CD4-positive, CD25-positive, alpha-beta regulatory T cell (primary cell): ENCODE data around the gene HFE. TPM values are rescaled to one million over a fixed set of nuclear protein-coding genes. Genes with fewer than 3 reads are reported as not detected.

Source experiments
- ATAC-seq, 2 donors: fragments of 150-1000 bp; cut with Tn5 transposase; one replicate each; pipeline ENCODE4 v1.10.0; 2021; ENCODE audit warnings: low read depth in 2 of 2, moderate number of reproducible peaks in 2 of 2, moderate library complexity in 1 of 2
- DNase-seq, 3 donors: peaks; one replicate each; pipeline versions ENCODE4 v3.0.0 to v3.0.0-alpha.2; 2012 to 2022; ENCODE audit warnings: mixed read lengths in 1 of 3
- H3K27ac ChIP-seq: one replicate; pipeline ENCODE4 v1.7.0; 2013; ENCODE audit warnings: mild to moderate bottlenecking, low read length; ENCODE audit not compliant: insufficient read depth, poor library complexity, severe bottlenecking
- H3K27me3 ChIP-seq: one replicate; pipeline ENCODE4 v1.7.0; 2013; ENCODE audit warnings: low read length; ENCODE audit not compliant: control insufficient read depth, insufficient read depth
- H3K36me3 ChIP-seq: one replicate; pipeline ENCODE4 v1.7.0; 2013; ENCODE audit warnings: mild to moderate bottlenecking, low read length, moderate library complexity; ENCODE audit not compliant: control insufficient read depth, insufficient read depth
- H3K4me1 ChIP-seq: 2 replicates; pipeline ENCODE4 v1.7.0; 2013; ENCODE audit warnings: mild to moderate bottlenecking, low read length; ENCODE audit not compliant: insufficient read depth, control insufficient read depth, poor library complexity, severe bottlenecking
- H3K4me3 ChIP-seq: one replicate; pipeline ENCODE4 v1.7.0; 2013; ENCODE audit warnings: low read depth, mild to moderate bottlenecking, low read length, moderate library complexity
- H3K9me3 ChIP-seq, 2 experiments: 1 replicate in 1 of 2; 2 replicates in 1 of 2; pipeline ENCODE4 v1.7.0; 2013; ENCODE audit warnings: low read length in 2 of 2, mild to moderate bottlenecking in 1 of 2, moderate library complexity in 1 of 2; ENCODE audit not compliant: control insufficient read depth in 2 of 2
- H3K27ac Mint-ChIP-seq, 3 donors: one replicate each; pipeline ENCODE4 v1.8.0; 2020 to 2022; ENCODE audit warnings: mild to moderate bottlenecking in 3 of 3, mixed read lengths in 3 of 3, moderate library complexity in 2 of 3
- H3K27me3 Mint-ChIP-seq: one replicate; pipeline ENCODE4 v1.8.0; 2022; ENCODE audit warnings: mild to moderate bottlenecking, mixed read lengths
- H3K36me3 Mint-ChIP-seq: one replicate; pipeline ENCODE4 v1.8.0; 2020; ENCODE audit warnings: mixed read lengths
- H3K4me1 Mint-ChIP-seq, 4 donors: one replicate each; pipeline ENCODE4 v1.8.0; 2020 to 2022; ENCODE audit warnings: mixed read lengths in 4 of 4, mild to moderate bottlenecking in 1 of 4
- H3K4me3 Mint-ChIP-seq, 4 donors: one replicate each; pipeline ENCODE4 v1.8.0; 2020 to 2022; ENCODE audit warnings: mild to moderate bottlenecking in 4 of 4, mixed read lengths in 4 of 4, moderate library complexity in 3 of 4
- H3K9me3 Mint-ChIP-seq, 7 donors: one replicate each; pipeline ENCODE4 v1.8.0; 2020 to 2022; ENCODE audit warnings: mixed read lengths in 7 of 7, mild to moderate bottlenecking in 3 of 7, moderate library complexity in 2 of 7
- polyA plus RNA-seq, 4 donors: library from polyadenylated mRNA; unstranded; fragments of 300-500 nt; fragmentation: Illumina TruSeq; gene quantifications; one replicate each; pipeline ENCODE4 v1.2.3, GENCODE V29; 2021
- total RNA-seq: library from RNA; stranded (reverse); gene quantifications from one replicate; pipeline ENCODE4 v1.2.3, GENCODE V29; 2022

Gene HFE
- total and polyA plus RNA-seq, 5 donors from 2014 or later = 1.2 to 2.6 (median 2.5) TPM

- Histone ChIP-seq H3K9me3 (no peaks in the 10 kb centered on the region), H3K27me3 (no peaks in the 10 kb centered on the region), H3K4me1 (peaks cover 28% of the 10 kb centered on the region), H3K27ac (no peak overlapping the region), H3K4me3 (no peak overlapping the region), H3K36me3 (no peaks in the 10 kb centered on the region)
- ATAC-seq (no peak), DNase-seq (no peak)
- H3K36me3 Mint-ChIP-seq = peaks cover 4% of the 10 kb centered on the region
- peak overlapping the region in 2 of 4 donors; percentile 2 to 87 for H3K4me3 Mint-ChIP-seq
- H3K27ac Mint-ChIP-seq = peak overlapping the region in 1 of 3 donors; percentile 39
- H3K9me3 Mint-ChIP-seq = no peaks in the 10 kb centered on the region
- H3K4me1 Mint-ChIP-seq = peaks cover 11 to 44% (median 38%) of the 10 kb centered on the region in 4 donors
- no peaks in the 10 kb centered on the region for H3K27me3 Mint-ChIP-seq
Observed at GRCh38 chr6:26089272-26089671, 2.0 kb downstream of the HFE start.

- Mint-ChIP-seq H3K9me3 (no peaks in the 10 kb centered on the region), H3K4me3 (no peak overlapping the region), H3K27ac (peak overlapping the region in 1 of 3 donors; percentile 39), H3K4me1 (peaks cover 0 to 31% (median 25%) of the 10 kb centered on the region in 4 donors), H3K27me3 (peaks cover 4% of the 10 kb centered on the region), H3K36me3 (peaks cover 4% of the 10 kb centered on the region)
- H3K27me3 ChIP-seq = no peaks in the 10 kb centered on the region
- H3K36me3 ChIP-seq = no peaks in the 10 kb centered on the region
- no peak for ATAC-seq
- H3K9me3 ChIP-seq = no peaks in the 10 kb centered on the region
- no peak for DNase-seq
- peaks cover 12% of the 10 kb centered on the region for H3K4me1 ChIP-seq
- no peak overlapping the region for H3K27ac ChIP-seq
- H3K4me3 ChIP-seq = no peak overlapping the region
Observed at GRCh38 chr6:26092443-26092842, 5.2 kb downstream of the HFE start.

DNA sequence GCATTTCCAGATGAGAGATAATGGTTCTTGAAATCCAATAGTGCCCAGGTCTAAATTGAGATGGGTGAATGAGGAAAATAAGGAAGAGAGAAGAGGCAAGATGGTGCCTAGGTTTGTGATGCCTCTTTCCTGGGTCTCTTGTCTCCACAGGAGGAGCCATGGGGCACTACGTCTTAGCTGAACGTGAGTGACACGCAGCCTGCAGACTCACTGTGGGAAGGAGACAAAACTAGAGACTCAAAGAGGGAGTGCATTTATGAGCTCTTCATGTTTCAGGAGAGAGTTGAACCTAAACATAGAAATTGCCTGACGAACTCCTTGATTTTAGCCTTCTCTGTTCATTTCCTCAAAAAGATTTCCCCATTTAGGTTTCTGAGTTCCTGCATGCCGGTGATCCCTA is 6.8 kb downstream of the HFE start:
- Histone ChIP-seq H3K36me3 (no peaks in the 10 kb centered on the region), H3K4me3 (no peak overlapping the region), H3K9me3 (no peaks in the 10 kb centered on the region), H3K27ac (no peak overlapping the region), H3K27me3 (no peaks in the 10 kb centered on the region), H3K4me1 (no peaks in the 10 kb centered on the region)
- Mint-ChIP-seq H3K9me3 (no peaks in the 10 kb centered on the region), H3K27ac (no peak overlapping the region), H3K27me3 (peaks cover 6% of the 10 kb centered on the region), H3K36me3 (peaks cover 4% of the 10 kb centered on the region), H3K4me1 (peaks cover 0 to 19% (median 13%) of the 10 kb centered on the region in 4 donors), H3K4me3 (no peak overlapping the region)
- DNase-seq (no peak), ATAC-seq (no peak)

- H3K36me3 ChIP-seq = no peaks in the 10 kb centered on the region
- ATAC-seq = peak; percentile 67 to 78
- no peaks in the 10 kb centered on the region for H3K9me3 ChIP-seq
- no peak overlapping the region for H3K27ac Mint-ChIP-seq
- H3K4me1 Mint-ChIP-seq = peaks cover 0 to 8% (median 8%) of the 10 kb centered on the region in 4 donors
- H3K27me3 Mint-ChIP-seq = peaks cover 13% of the 10 kb centered on the region
- DNase-seq = peak; percentile 57 to 77 (median 70)
- H3K27me3 ChIP-seq = no peaks in the 10 kb centered on the region
- H3K27ac ChIP-seq = no peak overlapping the region
- H3K4me1 ChIP-seq = no peaks in the 10 kb centered on the region
- no peaks in the 10 kb centered on the region for H3K36me3 Mint-ChIP-seq
- H3K4me3 ChIP-seq = no peak overlapping the region
- no peaks in the 10 kb centered on the region for H3K9me3 Mint-ChIP-seq
- peak overlapping the region in 1 of 4 donors; percentile 11 for H3K4me3 Mint-ChIP-seq
Observed at GRCh38 chr6:26097268-26097875, 10.1 kb downstream of the HFE start.

DNA sequence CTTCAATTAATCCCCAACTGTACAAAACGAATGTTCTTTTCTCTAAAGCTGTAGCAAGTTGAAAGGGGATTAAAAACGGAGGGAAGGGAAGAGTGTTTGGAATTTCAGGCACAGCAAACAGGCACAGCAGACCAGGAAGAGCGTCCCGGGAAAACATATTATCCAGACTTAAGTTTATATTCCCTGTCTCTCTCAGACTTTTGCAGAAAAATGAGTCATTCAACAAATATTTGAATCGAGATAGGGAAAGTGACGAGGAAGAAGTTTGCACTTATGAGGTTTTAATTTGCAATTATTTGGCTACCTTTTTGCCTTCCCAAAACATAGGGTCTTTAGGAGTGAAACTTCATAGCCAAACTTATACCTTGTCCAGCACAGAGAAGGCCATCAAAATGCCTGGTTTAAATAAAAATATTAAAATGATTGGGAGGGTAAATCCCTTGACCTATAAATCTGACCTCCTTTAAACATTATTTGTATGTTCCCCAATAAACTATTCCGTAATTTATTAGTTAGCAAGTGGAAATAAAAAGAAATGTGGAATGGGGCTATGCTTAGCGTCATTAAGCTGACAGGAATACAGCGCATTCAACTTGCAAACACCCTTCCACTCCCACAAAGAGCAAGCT is 16.0 kb downstream of the HFE start:
- peak overlapping the region; percentile 99 to 100 (median 99) for H3K27ac Mint-ChIP-seq
- Histone ChIP-seq H3K36me3 (no peaks in the 10 kb centered on the region), H3K27ac (peak overlapping the region; percentile 97), H3K27me3 (no peaks in the 10 kb centered on the region), H3K9me3 (no peaks in the 10 kb centered on the region), H3K4me3 (peak overlapping the region; percentile 85), H3K4me1 (peaks cover 17% of the 10 kb centered on the region)
- ATAC-seq = peak; percentile 76 to 79
- H3K4me1 Mint-ChIP-seq = peaks cover 5 to 22% (median 12%) of the 10 kb centered on the region in 4 donors
- H3K9me3 Mint-ChIP-seq = peaks cover 0 to 3% (median 0%) of the 10 kb centered on the region in 7 donors
- H3K27me3 Mint-ChIP-seq = peaks cover 12% of the 10 kb centered on the region
- no peak for DNase-seq
- no peaks in the 10 kb centered on the region for H3K36me3 Mint-ChIP-seq
- H3K4me3 Mint-ChIP-seq = peak overlapping the region; percentile 91 to 93 (median 92)

GRCh38 chr6:26103770-26104456 is 16.7 kb downstream of the HFE start:
- ATAC-seq (peak; percentile 92 to 95), DNase-seq (peak; percentile 80 to 96 (median 93))
- peak overlapping the region; percentile 99 to 100 (median 99) for H3K27ac Mint-ChIP-seq
- peak overlapping the region; percentile 85 for H3K4me3 ChIP-seq
- peaks cover 0 to 3% (median 0%) of the 10 kb centered on the region in 7 donors for H3K9me3 Mint-ChIP-seq
- H3K4me3 Mint-ChIP-seq = peak overlapping the region; percentile 91 to 93 (median 92)
- peaks cover 5 to 22% (median 12%) of the 10 kb centered on the region in 4 donors for H3K4me1 Mint-ChIP-seq
- no peaks in the 10 kb centered on the region for H3K36me3 ChIP-seq
- no peaks in the 10 kb centered on the region for H3K27me3 ChIP-seq
- H3K27me3 Mint-ChIP-seq = peaks cover 12% of the 10 kb centered on the region
- H3K4me1 ChIP-seq = peaks cover 17% of the 10 kb centered on the region
- H3K36me3 Mint-ChIP-seq = no peaks in the 10 kb centered on the region
- H3K9me3 ChIP-seq = no peaks in the 10 kb centered on the region
- H3K27ac ChIP-seq = peak overlapping the region; percentile 97

- Mint-ChIP-seq H3K36me3 (no peaks in the 10 kb centered on the region), H3K27me3 (peaks cover 12% of the 10 kb centered on the region), H3K4me1 (peaks cover 5 to 22% (median 12%) of the 10 kb centered on the region in 4 donors), H3K9me3 (peaks cover 0 to 3% (median 0%) of the 10 kb centered on the region in 7 donors), H3K27ac (peak overlapping the region; percentile 99 to 100 (median 99)), H3K4me3 (peak overlapping the region; percentile 91 to 93 (median 92))
- Histone ChIP-seq H3K27me3 (no peaks in the 10 kb centered on the region), H3K27ac (peak overlapping the region; percentile 97), H3K36me3 (no peaks in the 10 kb centered on the region), H3K9me3 (no peaks in the 10 kb centered on the region), H3K4me1 (peaks cover 17% of the 10 kb centered on the region), H3K4me3 (peak overlapping the region; percentile 85)
- DNase-seq (no peak), ATAC-seq (no peak)
Observed at GRCh38 chr6:26104457-26105108, 17.4 kb downstream of the HFE start.
